Erythroblast (primary cell): ENCODE measurements around the gene NPSR1.

Experiments
- GATA1 ChIP-seq: IDR thresholded peaks from 2 replicates; pipeline ENCODE4 v1.6.1; 2011; ENCODE audit warnings: low read depth, mild to moderate bottlenecking, control low read depth, low read length, moderate library complexity
- POLR2A ChIP-seq: IDR thresholded peaks from 2 replicates; pipeline ENCODE4 v1.6.1; 2011; ENCODE audit warnings: mild to moderate bottlenecking, low read length

GRCh38 chr7:34889951-34890350, 231.9 kb downstream of the NPSR1 start:
- TF ChIP-seq POLR2A (no peak), GATA1 (no peak)
